ENCODE results near the gene TMA7B. TPM values are rescaled to one million over a fixed set of nuclear protein-coding genes. Genes with fewer than 3 reads are reported as not detected.
"Not testable (repeated sequence)": the region's sequence is repeated elsewhere in the genome, so short reads cannot be mapped to it uniquely, and the experiment has no call there.

Gene TMA7B
- total RNA-seq, 1 donor: not detected

GRCh38 chr22:39949964-39950737 is 10.0 kb upstream of the TMA7B start:
- TF ChIP-seq CTCF (IDR thresholded peaks at IDR 0.05; ENCODE audit: extremely low read depth, low read depth, low read length): no peak
- Histone ChIP-seq H3K4me3 (ENCODE audit: insufficient read depth, low read length) (no peak overlapping the region), H3K4me1 (ENCODE audit: insufficient read depth, low read length) (no peaks in the 10 kb centered on the region), H3K27me3 (ENCODE audit: insufficient read depth, low read length) (peaks cover 12% of the 10 kb centered on the region), H3K9me3 (ENCODE audit: low read depth, low read length) (no peaks in the 10 kb centered on the region), H4K20me1 (ENCODE audit: insufficient read depth, low read length) (no peaks in the 10 kb centered on the region), H3K27ac (ENCODE audit: low read depth, low read length) (no peak overlapping the region), H2AFZ (ENCODE audit: low read length) (no peak overlapping the region), H3K36me3 (ENCODE audit: insufficient read depth, low read length) (no peaks in the 10 kb centered on the region), H3K79me2 (ENCODE audit: insufficient read depth, low read length) (no peaks in the 10 kb centered on the region), H3K4me2 (ENCODE audit: insufficient read depth, low read length) (no peak overlapping the region)
- no peak for DNase-seq (ENCODE audit: insufficient read length, low spot score, missing footprints)

- not testable (repeated sequence) for H3K4me2 ChIP-seq (ENCODE audit: insufficient read depth, low read length); H3K27me3 ChIP-seq (ENCODE audit: insufficient read depth, low read length); H3K36me3 ChIP-seq (ENCODE audit: insufficient read depth, low read length); H3K27ac ChIP-seq (ENCODE audit: low read depth, low read length); H3K4me1 ChIP-seq (ENCODE audit: insufficient read depth, low read length); H3K4me3 ChIP-seq (ENCODE audit: insufficient read depth, low read length); H4K20me1 ChIP-seq (ENCODE audit: insufficient read depth, low read length); H2AFZ ChIP-seq (ENCODE audit: low read length); H3K9me3 ChIP-seq (ENCODE audit: low read depth, low read length); H3K79me2 ChIP-seq (ENCODE audit: insufficient read depth, low read length); DNase-seq (ENCODE audit: insufficient read length, low spot score, missing footprints)
Measured at GRCh38 chr22:39951603-39952293, 8.4 kb upstream of the TMA7B start.

GRCh38 chr22:39952347-39952746 is 7.8 kb upstream of the TMA7B start:
- no peaks in the 10 kb centered on the region for H3K4me1 ChIP-seq (ENCODE audit: insufficient read depth, low read length)
- no peak overlapping the region for H3K4me2 ChIP-seq (ENCODE audit: insufficient read depth, low read length)
- H4K20me1 ChIP-seq (ENCODE audit: insufficient read depth, low read length): no peaks in the 10 kb centered on the region
- no peak overlapping the region for H3K4me3 ChIP-seq (ENCODE audit: insufficient read depth, low read length)
- no peak for TF ChIP-seq CTCF (IDR thresholded peaks at IDR 0.05; ENCODE audit: extremely low read depth, low read depth, low read length)
- H2AFZ ChIP-seq (ENCODE audit: low read length): no peak overlapping the region
- H3K79me2 ChIP-seq (ENCODE audit: insufficient read depth, low read length): no peaks in the 10 kb centered on the region
- peaks cover 10% of the 10 kb centered on the region for H3K27me3 ChIP-seq (ENCODE audit: insufficient read depth, low read length)
- no peak for DNase-seq (ENCODE audit: insufficient read length, low spot score, missing footprints)
- no peak overlapping the region for H3K27ac ChIP-seq (ENCODE audit: low read depth, low read length)
- H3K9me3 ChIP-seq (ENCODE audit: low read depth, low read length): no peaks in the 10 kb centered on the region
- no peaks in the 10 kb centered on the region for H3K36me3 ChIP-seq (ENCODE audit: insufficient read depth, low read length)

GRCh38 chr22:39953101-39953500 is 7.1 kb upstream of the TMA7B start:
- Histone ChIP-seq H3K27me3 (ENCODE audit: insufficient read depth, low read length) (peaks cover 10% of the 10 kb centered on the region), H3K27ac (ENCODE audit: low read depth, low read length) (no peak overlapping the region), H3K36me3 (ENCODE audit: insufficient read depth, low read length) (no peaks in the 10 kb centered on the region), H3K79me2 (ENCODE audit: insufficient read depth, low read length) (no peaks in the 10 kb centered on the region), H3K4me1 (ENCODE audit: insufficient read depth, low read length) (no peaks in the 10 kb centered on the region), H2AFZ (ENCODE audit: low read length) (no peak overlapping the region), H3K9me3 (ENCODE audit: low read depth, low read length) (no peaks in the 10 kb centered on the region), H3K4me3 (ENCODE audit: insufficient read depth, low read length) (no peak overlapping the region), H3K4me2 (ENCODE audit: insufficient read depth, low read length) (no peak overlapping the region), H4K20me1 (ENCODE audit: insufficient read depth, low read length) (no peaks in the 10 kb centered on the region)
- TF ChIP-seq CTCF (IDR thresholded peaks at IDR 0.05; ENCODE audit: extremely low read depth, low read depth, low read length): no peak
- no peak for DNase-seq (ENCODE audit: insufficient read length, low spot score, missing footprints)

Data from osteoblast (primary cell).